WTC11 (cell line): ENCODE results near the gene MAML2.

Source experiments
- CTCF ChIP-seq: fragments of 200-600 bp; IDR thresholded peaks from 2 replicates; pipeline ENCODE4 v1.8.0; 2022; ENCODE audit warnings: antibody characterized with exemption
- E2F4 ChIP-seq: sonication (generic); formaldehyde crosslinking; IDR thresholded peaks from 2 replicates; pipeline ENCODE4 v1.8.1; 2022; ENCODE audit warnings: low read depth, mild to moderate bottlenecking, moderate library complexity, missing genetic modification reagents, borderline replicate concordance
- EMX1 ChIP-seq: fragments of 250-450 bp; sonication (Bioruptor Pico); IDR thresholded peaks from 2 replicates; pipeline ENCODE4 v1.8.0; 2021; ENCODE audit warnings: mild to moderate bottlenecking
- IRF1 ChIP-seq: sonication (generic); formaldehyde crosslinking; IDR thresholded peaks from 2 replicates; pipeline ENCODE4 v1.8.0; 2023; ENCODE audit warnings: missing genetic modification reagents
- MYBL2 ChIP-seq: sonication (generic); formaldehyde crosslinking; IDR thresholded peaks from 2 replicates; pipeline ENCODE4 v1.8.1; 2023; ENCODE audit warnings: mild to moderate bottlenecking, moderate library complexity, missing genetic modification reagents
- SOX15 ChIP-seq: fragments of 250-450 bp; sonication (Bioruptor Pico); IDR thresholded peaks from 2 replicates; pipeline ENCODE4 v1.9.0; 2021; ENCODE audit warnings: mild to moderate bottlenecking
- TF ChIP-seq, protein P1 (sequence below): sonication (generic); formaldehyde crosslinking; IDR thresholded peaks from 2 replicates; pipeline ENCODE4 v1.8.1; 2023; ENCODE audit warnings: mild to moderate bottlenecking, missing genetic modification reagents, moderate library complexity
- TF ChIP-seq, protein P2 (sequence below): sonication (generic); formaldehyde crosslinking; IDR thresholded peaks from 2 replicates; pipeline ENCODE4 v1.8.1; 2022; ENCODE audit warnings: low read depth, missing genetic modification reagents, borderline replicate concordance
- TF ChIP-seq, protein P3 (sequence below): sonication (generic); formaldehyde crosslinking; IDR thresholded peaks from 2 replicates; pipeline ENCODE4 v1.8.0; 2022; ENCODE audit warnings: missing genetic modification reagents

DNA sequence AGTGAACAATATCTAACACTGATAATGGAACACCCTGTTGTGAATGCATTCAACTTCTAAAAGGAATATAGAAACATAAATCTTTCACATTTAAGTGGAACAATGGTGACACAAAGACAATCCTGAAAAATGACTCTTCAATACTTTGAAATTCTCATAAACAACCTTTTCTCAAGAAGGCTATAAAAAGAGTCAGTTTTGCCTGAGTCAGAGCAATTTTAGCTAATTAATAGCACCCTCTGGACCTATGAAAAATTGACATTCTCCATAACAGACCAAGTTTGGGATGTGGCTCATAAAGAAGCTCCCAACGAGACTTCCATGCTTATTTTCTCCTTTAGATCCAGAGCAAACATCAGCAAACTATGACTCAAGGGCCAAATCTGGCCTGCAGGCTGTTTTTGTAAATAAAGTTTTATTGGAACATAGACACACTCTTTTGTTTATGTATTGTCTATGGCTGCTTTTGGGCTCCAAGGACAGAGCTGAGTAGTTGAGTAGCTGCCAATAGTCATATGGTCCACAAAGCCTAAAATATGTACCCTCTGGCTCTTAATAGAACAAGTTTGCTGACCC lies 108.0 kb downstream of the MAML2 start:
- TF ChIP-seq, protein P1, sequence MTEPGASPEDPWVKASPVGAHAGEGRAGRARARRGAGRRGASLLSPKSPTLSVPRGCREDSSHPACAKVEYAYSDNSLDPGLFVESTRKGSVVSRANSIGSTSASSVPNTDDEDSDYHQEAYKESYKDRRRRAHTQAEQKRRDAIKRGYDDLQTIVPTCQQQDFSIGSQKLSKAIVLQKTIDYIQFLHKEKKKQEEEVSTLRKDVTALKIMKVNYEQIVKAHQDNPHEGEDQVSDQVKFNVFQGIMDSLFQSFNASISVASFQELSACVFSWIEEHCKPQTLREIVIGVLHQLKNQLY = no peak
- TF ChIP-seq E2F4 (CRISPR knock-in tag) = no peak
- no peak for TF ChIP-seq CTCF
- TF ChIP-seq, protein P2, sequence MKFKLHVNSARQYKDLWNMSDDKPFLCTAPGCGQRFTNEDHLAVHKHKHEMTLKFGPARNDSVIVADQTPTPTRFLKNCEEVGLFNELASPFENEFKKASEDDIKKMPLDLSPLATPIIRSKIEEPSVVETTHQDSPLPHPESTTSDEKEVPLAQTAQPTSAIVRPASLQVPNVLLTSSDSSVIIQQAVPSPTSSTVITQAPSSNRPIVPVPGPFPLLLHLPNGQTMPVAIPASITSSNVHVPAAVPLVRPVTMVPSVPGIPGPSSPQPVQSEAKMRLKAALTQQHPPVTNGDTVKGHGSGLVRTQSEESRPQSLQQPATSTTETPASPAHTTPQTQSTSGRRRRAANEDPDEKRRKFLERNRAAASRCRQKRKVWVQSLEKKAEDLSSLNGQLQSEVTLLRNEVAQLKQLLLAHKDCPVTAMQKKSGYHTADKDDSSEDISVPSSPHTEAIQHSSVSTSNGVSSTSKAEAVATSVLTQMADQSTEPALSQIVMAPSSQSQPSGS (CRISPR knock-in tag) = no peak
- TF ChIP-seq SOX15 (CRISPR knock-in tag) = no peak
- TF ChIP-seq EMX1 = no peak
- no peak for TF ChIP-seq IRF1 (CRISPR knock-in tag)
- TF ChIP-seq MYBL2 (CRISPR knock-in tag) = no peak
- TF ChIP-seq, protein P3, sequence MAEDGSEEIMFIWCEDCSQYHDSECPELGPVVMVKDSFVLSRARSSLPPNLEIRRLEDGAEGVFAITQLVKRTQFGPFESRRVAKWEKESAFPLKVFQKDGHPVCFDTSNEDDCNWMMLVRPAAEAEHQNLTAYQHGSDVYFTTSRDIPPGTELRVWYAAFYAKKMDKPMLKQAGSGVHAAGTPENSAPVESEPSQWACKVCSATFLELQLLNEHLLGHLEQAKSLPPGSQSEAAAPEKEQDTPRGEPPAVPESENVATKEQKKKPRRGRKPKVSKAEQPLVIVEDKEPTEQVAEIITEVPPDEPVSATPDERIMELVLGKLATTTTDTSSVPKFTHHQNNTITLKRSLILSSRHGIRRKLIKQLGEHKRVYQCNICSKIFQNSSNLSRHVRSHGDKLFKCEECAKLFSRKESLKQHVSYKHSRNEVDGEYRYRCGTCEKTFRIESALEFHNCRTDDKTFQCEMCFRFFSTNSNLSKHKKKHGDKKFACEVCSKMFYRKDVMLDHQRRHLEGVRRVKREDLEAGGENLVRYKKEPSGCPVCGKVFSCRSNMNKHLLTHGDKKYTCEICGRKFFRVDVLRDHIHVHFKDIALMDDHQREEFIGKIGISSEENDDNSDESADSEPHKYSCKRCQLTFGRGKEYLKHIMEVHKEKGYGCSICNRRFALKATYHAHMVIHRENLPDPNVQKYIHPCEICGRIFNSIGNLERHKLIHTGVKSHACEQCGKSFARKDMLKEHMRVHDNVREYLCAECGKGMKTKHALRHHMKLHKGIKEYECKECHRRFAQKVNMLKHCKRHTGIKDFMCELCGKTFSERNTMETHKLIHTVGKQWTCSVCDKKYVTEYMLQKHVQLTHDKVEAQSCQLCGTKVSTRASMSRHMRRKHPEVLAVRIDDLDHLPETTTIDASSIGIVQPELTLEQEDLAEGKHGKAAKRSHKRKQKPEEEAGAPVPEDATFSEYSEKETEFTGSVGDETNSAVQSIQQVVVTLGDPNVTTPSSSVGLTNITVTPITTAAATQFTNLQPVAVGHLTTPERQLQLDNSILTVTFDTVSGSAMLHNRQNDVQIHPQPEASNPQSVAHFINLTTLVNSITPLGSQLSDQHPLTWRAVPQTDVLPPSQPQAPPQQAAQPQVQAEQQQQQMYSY (CRISPR knock-in tag) = no peak
